GM21390 (cell line): ENCODE measurements around the gene POLR3G.
A peak's percentile ranks its signal among the peaks of the same experiment; 100 is the strongest.

Experiments used
- ATAC-seq: cut with Tn5 transposase; IDR thresholded peaks from one replicate; pipeline ENCODE4 v1.9.1; 2021; ENCODE audit not compliant: unreplicated experiment

The POLR3G gene, protein sequence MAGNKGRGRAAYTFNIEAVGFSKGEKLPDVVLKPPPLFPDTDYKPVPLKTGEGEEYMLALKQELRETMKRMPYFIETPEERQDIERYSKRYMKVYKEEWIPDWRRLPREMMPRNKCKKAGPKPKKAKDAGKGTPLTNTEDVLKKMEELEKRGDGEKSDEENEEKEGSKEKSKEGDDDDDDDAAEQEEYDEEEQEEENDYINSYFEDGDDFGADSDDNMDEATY

DNA sequence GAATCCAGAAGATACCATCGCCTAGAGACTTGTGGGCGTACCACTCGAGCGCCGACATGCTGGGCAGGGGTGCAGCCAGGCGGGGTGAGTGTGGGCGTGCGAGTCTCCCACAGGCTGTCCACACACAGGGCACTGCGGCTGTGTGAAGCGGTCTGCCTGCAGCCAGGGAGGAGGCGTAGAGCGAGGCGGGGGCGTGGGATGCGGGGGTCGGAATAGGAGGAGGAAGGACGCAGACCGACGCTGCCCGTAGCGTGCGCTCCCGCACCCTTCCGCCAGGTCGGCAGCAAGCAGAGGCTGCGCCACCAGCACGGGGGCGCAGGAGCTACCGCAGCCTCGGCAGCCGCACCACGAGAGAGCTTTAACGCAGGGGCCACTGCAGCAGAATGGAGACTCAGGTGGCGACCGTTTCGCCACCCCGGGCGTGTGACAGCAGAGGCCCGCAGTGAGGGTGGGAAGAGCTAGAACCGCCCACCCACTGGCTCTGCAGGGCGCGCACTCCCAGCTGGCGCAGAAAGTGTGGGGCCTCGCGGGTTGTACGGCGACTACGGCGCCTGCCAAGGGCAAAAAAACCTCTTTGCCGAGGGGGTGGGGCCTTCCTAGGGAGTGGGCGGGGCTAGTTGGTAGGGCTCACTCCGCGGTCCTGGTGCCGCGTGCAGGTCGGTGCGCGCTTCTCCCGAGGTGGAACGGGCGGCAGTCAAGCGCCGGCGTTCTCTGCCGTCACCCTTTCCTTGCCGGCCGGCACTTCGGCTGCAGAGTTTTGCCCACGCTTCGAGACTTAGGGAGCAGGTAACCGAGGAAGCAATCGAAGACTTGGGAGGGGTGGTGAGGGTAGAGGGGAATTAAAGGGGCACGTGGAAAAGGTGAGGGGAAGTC, at the start of gene POLR3G, which contains the start of gene MBLAC2:
TSS of gene POLR3G (plus strand) at position 630 of the 873 bp plus-strand sequence. CDS start 10,704 bp downstream, outside the sequence.
TSS of gene MBLAC2 (minus strand) at position 537 of the 873 bp plus-strand sequence. CDS start at position 58, 479 bp downstream.
- peak; percentile 87 for ATAC-seq

DNA sequence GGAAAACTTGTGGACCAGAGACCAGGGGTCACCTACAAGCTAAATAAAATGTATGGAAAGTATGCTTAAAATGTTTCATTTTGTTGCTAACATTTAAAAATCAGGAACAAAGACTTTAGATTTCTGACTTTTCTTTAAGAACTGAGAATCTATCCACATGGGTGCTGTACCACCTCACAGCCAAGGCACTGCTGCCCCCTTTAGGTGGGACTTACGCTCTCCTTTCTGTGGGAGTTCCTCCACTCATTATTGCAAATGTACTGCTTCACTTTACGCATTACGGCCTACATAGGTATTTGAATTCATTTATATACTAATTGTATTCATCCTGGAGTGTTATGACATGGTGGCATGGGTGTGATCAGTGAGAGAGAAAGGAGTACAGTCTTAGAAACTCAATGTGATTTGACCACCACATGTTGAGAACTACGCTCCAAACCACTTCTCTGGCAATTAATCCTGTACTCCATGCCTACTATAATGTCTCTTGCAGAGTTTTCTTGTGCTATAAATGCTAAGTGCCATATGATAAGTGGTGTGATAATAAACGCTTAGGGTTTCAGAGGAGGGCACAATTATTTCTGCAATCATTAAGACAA, 40.4 kb upstream of the POLR3G start:
- ATAC-seq = no peak

DNA sequence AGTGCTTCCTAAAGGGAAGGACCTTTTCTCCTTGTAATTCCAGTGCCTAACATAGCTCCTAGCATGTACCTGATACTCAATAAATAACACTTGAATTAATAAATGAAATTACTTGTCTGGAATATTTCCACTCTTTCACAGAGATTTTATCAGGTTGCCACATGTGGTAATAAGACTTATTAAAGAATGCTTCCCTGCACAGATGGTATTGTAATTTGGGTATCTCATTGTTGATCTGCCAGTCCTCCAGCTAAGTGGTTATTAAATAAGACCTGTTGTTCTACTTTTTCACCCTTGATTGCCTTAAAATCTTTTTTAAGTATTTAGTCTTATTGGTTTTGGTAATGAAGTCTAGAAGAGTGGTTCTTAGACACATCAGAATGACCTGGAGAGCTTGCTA, 37.0 kb upstream of the POLR3G start:
- no peak for ATAC-seq

DNA sequence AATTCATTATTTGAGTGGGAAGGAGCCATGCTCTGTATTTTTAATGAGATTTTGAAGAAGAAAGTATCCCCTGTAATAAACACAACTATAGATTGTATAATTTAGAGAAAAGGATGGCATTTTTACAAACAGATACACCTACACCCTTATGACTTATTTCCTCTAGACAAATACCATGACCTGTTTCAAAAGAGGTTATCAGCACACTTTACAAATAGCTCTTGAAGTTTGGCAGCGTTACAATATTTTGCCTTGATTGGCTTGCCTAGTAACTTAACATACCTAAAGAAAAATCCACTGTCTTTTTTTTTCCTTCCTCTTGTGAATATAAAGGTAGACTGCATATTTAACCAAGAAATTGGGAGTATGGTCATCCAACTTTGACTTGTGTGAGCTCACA, 36.6 kb upstream of the POLR3G start:
- ATAC-seq = no peak

DNA sequence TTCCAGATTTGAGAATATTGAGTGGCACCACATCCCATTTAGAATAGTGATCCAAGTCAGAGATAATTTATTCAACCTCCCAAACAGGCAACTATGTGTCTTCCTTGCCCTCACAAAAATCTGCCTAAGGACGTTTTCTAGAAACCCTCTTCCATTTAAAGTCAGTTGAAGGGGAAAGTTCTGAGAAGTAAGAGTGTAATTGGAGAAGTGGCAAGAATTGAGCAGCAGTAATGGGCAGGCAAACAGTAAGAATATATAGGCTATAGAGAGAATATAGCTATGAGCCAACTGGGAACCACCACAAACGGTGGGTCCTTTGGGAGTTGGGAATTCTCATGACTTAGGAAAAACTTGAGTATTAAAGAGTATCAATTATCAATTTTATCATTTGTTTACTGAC, 34.0 kb upstream of the POLR3G start:
- no peak for ATAC-seq

DNA sequence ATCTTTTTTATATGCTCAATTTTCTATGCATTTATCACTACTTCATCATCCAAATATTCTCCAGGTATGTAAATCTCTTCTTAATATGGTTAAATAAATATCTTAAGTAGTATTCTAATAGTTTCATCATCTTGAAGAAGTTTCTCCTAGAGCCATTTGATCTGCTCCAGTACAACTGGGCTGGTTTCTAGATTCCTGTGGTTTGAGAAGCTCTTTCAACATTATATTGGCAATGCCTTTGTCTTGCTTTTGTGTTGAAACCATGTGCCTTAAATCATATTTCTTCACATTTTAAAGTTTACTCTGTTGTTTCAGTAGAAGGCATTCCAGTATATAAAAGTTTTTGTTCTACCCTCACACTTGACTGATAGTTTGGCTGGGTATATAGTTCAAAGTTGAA, 27.7 kb upstream of the POLR3G start:
- ATAC-seq = no peak

DNA sequence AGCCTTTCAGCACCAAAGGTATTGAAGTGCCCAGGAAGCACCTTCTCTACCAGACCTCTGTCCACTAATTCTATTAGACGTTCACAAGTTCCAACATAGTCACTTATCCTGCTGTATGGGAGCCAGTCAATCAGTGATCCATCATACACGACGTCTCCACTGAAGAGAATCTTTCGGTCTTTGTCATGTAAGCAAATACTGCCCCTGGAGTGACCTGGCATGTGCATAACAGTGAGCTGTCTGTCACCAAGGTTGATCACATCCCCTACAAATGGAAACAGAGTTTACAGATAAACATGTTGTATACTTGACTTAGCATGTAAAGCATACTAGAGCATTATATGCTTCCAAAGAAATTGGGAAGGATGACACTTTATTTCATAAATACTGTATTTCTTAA, 13.4 kb upstream of the POLR3G start:
- no peak for ATAC-seq

DNA sequence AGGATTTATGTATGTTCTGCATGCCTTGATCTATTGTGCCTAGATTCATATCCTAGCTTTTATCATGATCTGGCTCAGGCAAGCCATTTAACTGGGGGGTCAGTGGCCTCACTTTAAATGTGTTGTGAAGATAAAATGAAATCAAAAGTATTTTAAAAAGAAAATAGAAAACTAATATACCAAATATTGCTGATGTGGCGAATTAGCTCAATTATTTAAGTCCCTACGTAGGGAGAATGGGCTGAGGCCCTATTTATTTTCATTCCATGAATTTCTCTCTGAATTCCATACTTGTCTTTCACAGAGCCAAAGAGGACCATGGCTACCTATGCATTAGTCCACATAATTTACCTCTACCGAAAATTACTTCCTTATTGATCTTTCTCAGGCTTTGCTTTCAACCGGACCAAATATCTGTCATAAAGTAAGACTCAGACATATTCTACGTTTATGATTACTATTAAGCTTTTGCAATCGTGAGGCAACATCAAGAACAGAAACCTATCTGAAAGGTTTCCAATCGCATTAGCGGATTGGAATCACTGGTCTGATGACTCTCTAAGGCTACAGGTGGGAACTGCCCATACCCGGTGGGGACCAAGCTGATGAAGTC, 1.8 kb upstream of the POLR3G start:
- peak; percentile 4 for ATAC-seq

DNA sequence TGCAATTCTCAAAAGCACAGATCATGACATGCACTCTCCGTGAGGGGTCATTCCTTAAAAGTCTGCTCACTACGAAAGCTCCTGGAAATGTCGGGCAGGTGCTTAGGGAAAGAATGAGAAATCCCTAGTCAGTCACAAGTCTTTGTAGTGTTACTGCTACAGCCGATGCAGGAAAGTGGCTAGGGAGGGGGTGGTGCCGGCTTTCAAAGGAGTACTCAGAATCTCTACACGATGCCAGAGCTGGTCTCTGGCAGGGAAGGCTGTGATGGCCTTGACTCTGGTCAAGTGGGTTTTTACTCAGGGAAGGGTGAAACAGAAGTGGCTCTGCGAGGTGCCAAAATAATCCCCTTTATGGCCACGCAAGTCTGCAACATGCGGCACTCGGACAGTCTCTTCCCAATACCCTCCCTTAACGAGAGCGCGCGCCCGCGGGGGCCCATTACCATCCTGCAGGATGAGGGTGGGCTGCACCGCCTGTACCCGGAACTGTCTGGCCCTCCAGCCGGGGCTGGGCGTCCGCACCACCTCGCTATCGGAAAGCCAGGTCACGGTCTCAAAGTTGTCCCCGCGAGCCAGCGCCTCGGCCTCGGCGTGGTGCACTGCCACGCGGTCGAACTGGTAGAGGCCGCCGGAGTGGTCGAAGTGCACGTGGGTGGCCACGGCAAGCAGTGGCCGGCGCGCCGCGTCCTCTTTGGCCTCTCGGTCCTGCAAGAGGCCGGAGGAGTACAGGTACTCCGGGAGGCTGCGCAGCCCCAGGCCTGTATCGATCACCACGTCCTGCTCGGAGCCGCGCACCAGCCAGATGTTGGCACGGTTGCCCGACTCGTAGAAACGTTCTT, 1.0 kb upstream of the POLR3G start:
- ATAC-seq = peak; percentile 19

DNA sequence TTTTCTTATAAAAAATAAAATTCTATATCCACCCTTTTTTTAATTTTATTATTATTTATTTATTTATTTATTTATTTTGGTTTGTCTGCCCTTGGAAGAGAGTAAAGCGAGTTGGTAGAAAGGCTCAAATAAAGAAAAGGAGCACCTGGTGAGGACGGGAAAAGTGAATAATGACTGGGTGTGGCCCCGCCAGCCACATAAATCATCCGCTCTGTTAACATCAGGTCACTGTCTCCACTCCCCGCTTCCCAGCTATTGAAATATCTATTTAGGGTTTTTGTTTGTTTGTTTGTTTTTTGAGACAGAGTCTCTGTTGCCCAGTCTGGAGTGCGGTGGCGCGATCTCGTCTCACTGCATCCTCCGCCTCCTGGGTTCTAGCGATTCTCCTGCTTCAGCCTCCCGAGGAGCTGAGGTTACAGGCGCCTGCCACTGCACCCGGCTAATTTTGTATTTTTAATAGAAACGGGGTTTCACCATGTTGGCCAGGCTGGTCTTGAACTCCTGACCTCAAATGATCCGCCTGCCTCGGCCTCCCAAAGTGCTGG, 844 bp downstream of the POLR3G start:
- ATAC-seq = no peak

DNA sequence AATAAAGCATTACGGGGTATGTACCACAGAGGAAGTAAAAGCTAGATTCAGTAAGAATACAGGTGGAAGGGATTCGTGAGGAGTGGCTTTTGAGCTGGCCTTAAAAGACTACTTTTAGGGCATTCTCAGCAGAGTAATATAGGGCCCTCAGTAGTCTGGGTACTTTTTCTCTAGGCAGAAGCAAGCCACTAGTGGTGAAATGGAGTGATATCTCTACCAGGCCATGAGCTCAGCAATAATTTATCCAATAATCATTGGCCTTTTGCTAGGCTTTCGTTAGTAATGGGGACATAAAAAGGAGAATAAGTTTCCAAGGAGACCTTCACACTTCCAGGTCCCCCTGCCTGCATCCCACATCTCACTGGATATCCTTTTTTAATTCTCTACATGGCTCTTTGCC, 1.7 kb downstream of the POLR3G start:
- ATAC-seq = no peak

DNA sequence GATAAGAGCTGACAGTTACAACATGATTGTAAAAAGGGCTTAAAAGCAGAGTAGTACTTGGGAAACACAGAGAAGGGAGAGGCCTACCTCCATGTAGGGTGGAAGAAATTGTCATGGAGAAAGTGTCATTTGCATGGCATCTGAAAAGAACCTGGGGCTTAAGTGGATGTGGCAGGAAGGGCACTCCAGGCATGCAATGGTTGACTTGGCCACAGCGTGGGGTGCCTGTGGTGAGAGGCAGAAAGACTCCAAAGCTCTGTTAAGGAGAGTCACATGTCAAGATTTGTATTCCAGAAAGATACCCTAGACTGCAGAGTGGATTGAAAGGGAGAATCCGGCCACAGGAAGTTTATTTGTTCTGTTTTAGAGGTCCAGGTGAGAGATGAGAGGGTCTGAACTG, 2.4 kb downstream of the POLR3G start:
- no peak for ATAC-seq

DNA sequence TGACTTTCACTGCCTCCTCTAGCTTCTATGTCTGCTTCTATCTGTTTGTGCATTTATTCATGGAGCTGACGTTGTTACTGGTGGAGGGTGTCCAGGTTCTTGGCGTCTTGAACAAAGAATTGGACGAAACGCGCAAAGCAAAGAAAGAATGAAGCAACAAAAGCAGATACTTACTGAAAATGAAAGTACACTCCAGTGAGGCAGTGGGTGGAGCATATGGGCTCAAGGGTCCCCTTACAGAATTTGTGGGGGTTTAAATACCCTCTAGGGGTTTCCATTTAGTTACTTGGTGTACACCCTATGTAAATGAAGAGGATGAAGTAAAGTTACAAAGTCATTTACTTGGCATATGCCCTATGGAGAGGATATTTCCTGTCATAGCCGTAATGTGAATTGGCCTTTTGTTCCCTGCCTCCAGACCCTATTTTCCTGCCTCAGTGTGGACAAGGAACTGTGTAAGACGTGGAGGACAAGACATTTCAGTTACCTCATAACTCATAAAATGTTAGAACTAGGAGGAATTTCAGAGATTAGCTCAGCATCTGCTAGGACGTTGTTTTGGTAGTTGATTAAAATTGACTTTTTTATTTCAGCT, 3.1 kb downstream of the POLR3G start:
- no peak for ATAC-seq

DNA sequence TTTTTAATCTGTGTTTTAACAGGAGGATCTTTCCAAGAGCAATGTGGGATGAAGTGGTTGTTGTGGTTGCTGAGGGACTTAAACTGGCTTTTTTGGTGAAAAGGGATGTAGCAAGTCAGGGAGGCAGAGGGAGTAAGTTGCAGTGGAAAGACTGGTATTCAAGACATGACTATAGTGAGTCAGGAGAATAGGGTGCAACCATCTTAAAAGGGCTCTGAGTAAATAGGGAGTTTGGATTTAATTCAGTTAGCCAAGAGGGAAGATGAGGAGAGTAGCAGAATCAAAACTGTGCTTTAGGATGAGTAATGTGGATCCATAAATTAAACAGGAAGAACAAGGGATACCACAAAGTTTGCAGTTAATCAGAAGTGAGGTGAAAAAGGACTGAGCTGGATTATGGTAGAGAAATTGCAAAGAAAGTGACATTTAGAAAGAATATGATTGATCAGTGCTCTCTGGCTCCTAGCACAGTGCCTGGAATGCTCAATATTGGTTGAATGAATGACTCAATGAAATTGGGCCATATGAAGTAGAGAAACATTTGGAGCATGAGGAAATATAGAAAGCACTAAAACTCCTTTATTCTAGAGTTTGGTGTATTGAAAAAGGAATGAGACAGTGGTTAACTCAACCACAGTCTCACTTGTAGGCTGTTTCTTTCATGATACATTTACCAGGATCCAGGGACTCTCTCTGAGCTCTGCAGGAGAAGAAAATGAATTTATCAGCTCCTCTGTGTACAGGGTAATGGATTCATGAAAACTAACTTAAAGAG, 5.1 kb downstream of the POLR3G start:
- no peak for ATAC-seq

DNA sequence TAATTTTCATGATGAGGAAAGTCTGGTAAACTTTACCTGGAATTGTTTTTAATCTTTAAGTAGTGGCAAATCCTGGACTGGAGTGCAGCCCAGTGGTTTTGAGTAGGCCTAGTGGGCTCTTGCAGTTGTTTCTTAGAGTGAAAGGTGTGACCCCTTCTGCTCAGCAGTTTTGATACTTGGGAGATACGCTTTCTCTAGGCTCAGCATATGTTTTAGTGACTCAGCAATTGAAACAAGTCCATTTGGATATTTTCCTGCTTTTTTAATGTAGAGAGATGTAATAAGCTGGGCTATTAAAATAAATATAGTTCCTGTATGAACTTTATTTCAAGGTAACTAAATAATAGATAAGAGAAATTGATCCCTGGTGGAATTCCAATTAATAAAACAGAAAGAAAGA, 6.0 kb downstream of the POLR3G start:
- ATAC-seq = no peak

DNA sequence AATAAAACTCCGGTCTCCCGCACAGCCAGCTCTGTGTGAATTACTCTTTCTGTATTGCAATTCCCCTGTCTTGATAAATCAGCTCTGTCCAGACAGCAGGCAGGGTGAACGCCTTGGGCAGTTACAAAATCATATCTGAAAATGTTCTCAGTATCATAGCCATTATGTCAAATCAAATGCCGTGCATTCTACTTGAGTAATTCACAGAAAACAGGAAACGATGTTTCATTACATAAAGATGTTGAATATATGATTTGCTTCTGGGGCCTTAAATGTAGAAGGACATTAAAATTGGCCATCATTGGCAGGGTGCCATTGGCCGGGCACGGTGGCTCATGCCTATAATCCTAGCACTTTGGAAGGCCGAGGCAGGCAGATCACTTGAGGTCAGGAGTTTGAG, 8.5 kb downstream of the POLR3G start:
- no peak for ATAC-seq

DNA sequence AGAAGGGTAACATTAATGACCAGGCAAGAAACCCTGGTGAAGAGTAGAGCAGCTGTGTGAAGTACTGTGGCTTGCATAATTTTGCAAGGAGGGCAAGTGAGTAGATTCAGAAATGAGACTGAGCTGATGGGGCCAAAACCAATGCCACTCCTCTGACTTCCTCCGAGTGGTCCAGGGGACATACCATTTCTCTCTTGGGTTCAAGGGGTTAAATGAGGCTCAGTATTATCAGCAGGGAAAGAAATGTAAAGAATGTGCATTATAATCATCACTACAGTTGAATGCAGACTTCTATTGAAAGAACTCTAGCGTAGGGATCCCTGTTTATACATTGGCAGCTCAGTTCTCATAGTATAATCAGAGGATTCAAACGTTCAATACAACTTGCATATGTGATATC, 9.9 kb downstream of the POLR3G start:
- ATAC-seq = no peak

DNA sequence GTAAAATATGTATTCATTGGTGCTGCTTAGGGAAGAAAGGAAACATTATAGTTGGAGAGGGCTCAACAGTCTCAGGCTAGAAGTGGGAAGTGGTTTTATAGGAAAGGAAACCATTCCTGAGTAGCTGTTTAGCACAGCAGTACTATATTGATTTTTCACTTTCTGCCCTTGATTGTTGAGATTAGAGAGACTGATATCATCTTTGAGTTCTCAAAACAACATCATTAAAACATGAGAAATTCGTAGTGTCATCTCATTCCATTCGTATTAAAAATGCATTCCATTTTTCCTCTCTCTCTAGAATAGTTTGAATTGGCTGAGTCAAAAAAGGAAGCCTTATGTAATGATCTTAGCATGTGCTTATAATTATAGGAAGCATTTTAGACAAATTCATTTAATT, 14.1 kb downstream of the POLR3G start:
- no peak for ATAC-seq

DNA sequence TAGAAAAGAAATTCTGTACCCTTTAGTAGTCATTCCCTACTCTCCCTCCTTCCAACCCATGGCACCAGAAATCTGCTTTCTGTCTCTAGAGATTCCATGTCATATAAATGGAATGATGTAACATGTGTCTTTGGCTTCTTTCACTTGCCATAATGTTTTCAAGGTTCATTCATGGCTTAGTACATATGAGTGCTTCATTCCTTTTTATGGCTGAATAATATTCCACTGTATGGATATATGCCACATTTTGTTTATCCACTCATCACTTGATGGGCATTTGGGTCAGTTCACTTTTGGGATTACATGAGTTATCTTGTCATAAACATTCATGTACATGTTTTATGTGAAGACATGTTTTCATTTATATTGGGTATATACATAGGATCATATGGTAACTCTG, 19.4 kb downstream of the POLR3G start:
- no peak for ATAC-seq
